GM23248 (cell line): ENCODE measurements around the gene SEMA4G. TPM values are rescaled to one million over a fixed set of nuclear protein-coding genes. Genes with fewer than 3 reads are reported as not detected.
A peak's percentile ranks its signal among the peaks of the same experiment; 100 is the strongest.

ENCODE experiments used
- DNase-seq: peaks from one replicate; pipeline ENCODE4 v3.0.0-alpha.2; 2015
- H2AFZ ChIP-seq: fragments of 200-600 bp; sonication (generic); 2 replicates; pipeline ENCODE4 v1.6.1; 2016; ENCODE audit warnings: antibody characterized with exemption
- H3F3A ChIP-seq: fragments of 200-600 bp; sonication (generic); 2 replicates; pipeline ENCODE4 v1.6.1; 2016; ENCODE audit warnings: mild to moderate bottlenecking, antibody characterized with exemption, mixed run types; ENCODE audit not compliant: insufficient read depth
- H3K27ac ChIP-seq: fragments of 200-600 bp; sonication (generic); 2 replicates; pipeline ENCODE4 v1.5.1; 2016; ENCODE audit warnings: mild to moderate bottlenecking
- H3K27me3 ChIP-seq: fragments of 200-600 bp; sonication (generic); replicated peaks from 2 replicates; pipeline ENCODE4 v1.6.1; 2016; ENCODE audit warnings: mild to moderate bottlenecking; ENCODE audit not compliant: insufficient read depth
- H3K36me3 ChIP-seq: fragments of 200-600 bp; sonication (generic); 2 replicates; pipeline ENCODE4 v1.6.1; 2016; ENCODE audit warnings: low read depth, mild to moderate bottlenecking
- H3K4me1 ChIP-seq: fragments of 200-600 bp; sonication (generic); 2 replicates; pipeline ENCODE4 v1.6.1; 2016; ENCODE audit warnings: mild to moderate bottlenecking; ENCODE audit not compliant: insufficient read depth
- H3K4me2 ChIP-seq: fragments of 200-600 bp; sonication (generic); one replicate; pipeline ENCODE4 v1.6.1; 2016; ENCODE audit warnings: mild to moderate bottlenecking; ENCODE audit not compliant: unreplicated experiment
- H3K4me3 ChIP-seq: fragments of 200-600 bp; sonication (generic); 2 replicates; pipeline ENCODE4 v1.5.1; 2016; ENCODE audit warnings: mild to moderate bottlenecking
- H3K79me2 ChIP-seq: fragments of 200-600 bp; sonication (generic); 2 replicates; pipeline ENCODE4 v1.6.1; 2016; ENCODE audit warnings: mild to moderate bottlenecking; ENCODE audit not compliant: insufficient read depth
- H3K9ac ChIP-seq: fragments of 200-600 bp; sonication (generic); 2 replicates; pipeline ENCODE4 v1.6.1; 2016; ENCODE audit warnings: mild to moderate bottlenecking
- H3K9me2 ChIP-seq: fragments of 200-600 bp; sonication (generic); 2 replicates; pipeline ENCODE4 v1.6.1; 2016; ENCODE audit warnings: mixed run types, mild to moderate bottlenecking, moderate library complexity; ENCODE audit not compliant: insufficient read depth
- H3K9me3 ChIP-seq: fragments of 200-600 bp; sonication (generic); one replicate; pipeline ENCODE4 v1.6.1; 2017; ENCODE audit warnings: low read depth
- H4K20me1 ChIP-seq: fragments of 200-600 bp; sonication (generic); 2 replicates; pipeline ENCODE4 v1.6.0; 2016; ENCODE audit not compliant: insufficient read depth
- EZH2 ChIP-seq: fragments of 200-600 bp; sonication (generic); IDR thresholded peaks from 2 replicates; pipeline ENCODE4 v1.6.1; 2018; ENCODE audit warnings: antibody characterized with exemption, mild to moderate bottlenecking; ENCODE audit not compliant: insufficient read depth, poor library complexity, severe bottlenecking
- EZH2phosphoT487 ChIP-seq: fragments of 200-600 bp; sonication (generic); IDR thresholded peaks from 2 replicates; pipeline ENCODE4 v1.6.1; 2018; ENCODE audit warnings: antibody characterized with exemption, moderate library complexity, mild to moderate bottlenecking, low read depth; ENCODE audit not compliant: insufficient read depth
- WGBS, 2 experiments: methylation state at CpG; one replicate each; pipeline ENCODE4 v1.1.6; 2015 to 2017; ENCODE audit warnings: low lambda C conversion rate in 2 of 2, low coverage in 1 of 2; ENCODE audit errors: missing lambda C conversion rate in 2 of 2; 5-methylcytosine and 5-hydroxymethylcytosine counted together
- in situ Hi-C: fragments of 300-500 bp; cut with MboI; formaldehyde crosslinking; loops from 2 replicates; pipeline ENCODE4 v1.15.0; 2020
- polyA plus RNA-seq: library from polyadenylated mRNA; unstranded; fragments of >200 nt; fragmentation: Nextera tagmentation; extraction: Ambion mirVana; gene quantifications from 2 replicates; pipeline ENCODE4 v1.2.1, GENCODE V29; 2016
- total RNA-seq: library from RNA; depleted of rRNA; stranded (reverse); fragments of >200 nt; shearing (Covaris generic); gene quantifications from 2 replicates; pipeline ENCODE4 v1.2.3, GENCODE V29; 2014

SEMA4G gene
- total and polyA plus RNA-seq, 2 experiments from 2014 or later: 0.11 to 1.1 TPM

- H3K4me3 ChIP-seq: no peak overlapping the region
- H4K20me1 ChIP-seq: no peaks in the 10 kb centered on the region
- 79 to 85% methylated on average over 10 to 13 of the region's 13 CpGs for WGBS, 2 experiments
- H3K4me1 ChIP-seq: peaks cover 15% of the 10 kb centered on the region; the same call in 1 of the 2 replicates
- DNase-seq: no peak
- in situ Hi-C loops: no loop called here
- H3K9me2 ChIP-seq: no peaks in the 10 kb centered on the region
- H2AFZ ChIP-seq: no peak overlapping the region
- no peak overlapping the region for H3K27ac ChIP-seq
- no peak overlapping the region for H3K4me2 ChIP-seq
- H3K9ac ChIP-seq: no peak overlapping the region
- no peaks in the 10 kb centered on the region for H3K36me3 ChIP-seq
- H3K27me3 ChIP-seq: no peaks in the 10 kb centered on the region
- H3K79me2 ChIP-seq: peaks cover 39% of the 10 kb centered on the region
- H3F3A ChIP-seq: no peaks in the 10 kb centered on the region
- H3K9me3 ChIP-seq: no peaks in the 10 kb centered on the region
- no peak for TF ChIP-seq EZH2
- no peak for TF ChIP-seq EZH2phosphoT487
Observed at GRCh38 chr10:100983868-100984671, 14.8 kb downstream of the SEMA4G start.

GRCh38 chr10:100984672-100985177 is 15.4 kb downstream of the SEMA4G start:
- 63 to 68% methylated on average over 2 of the region's 2 CpGs for whole genome bisulfite sequencing, 2 experiments
- Histone ChIP-seq H3K36me3 (no peaks in the 10 kb centered on the region), H3K4me1 (peaks cover 15% of the 10 kb centered on the region; the same call in 1 of the 2 replicates), H3K79me2 (peaks cover 46% of the 10 kb centered on the region), H4K20me1 (no peaks in the 10 kb centered on the region), H3K27ac (no peak overlapping the region), H3K9me2 (no peaks in the 10 kb centered on the region), H3F3A (no peaks in the 10 kb centered on the region), H3K4me3 (no peak overlapping the region), H3K27me3 (no peaks in the 10 kb centered on the region), H2AFZ (no peak overlapping the region), H3K9ac (no peak overlapping the region), H3K4me2 (no peak overlapping the region), H3K9me3 (no peaks in the 10 kb centered on the region)
- no peak for DNase-seq
- in situ Hi-C loops: no loop called here
- TF ChIP-seq EZH2: no peak
- TF ChIP-seq EZH2phosphoT487: no peak

- H3K36me3 ChIP-seq: peaks cover 4% of the 10 kb centered on the region; the same call in 1 of the 2 replicates
- in situ Hi-C loops: no loop called here
- no peaks in the 10 kb centered on the region for H3K9me3 ChIP-seq
- peaks cover 52% of the 10 kb centered on the region for H3K79me2 ChIP-seq
- H3F3A ChIP-seq: no peaks in the 10 kb centered on the region
- H3K27ac ChIP-seq: no peak overlapping the region
- H3K4me1 ChIP-seq: peaks cover 15% of the 10 kb centered on the region; the same call in 1 of the 2 replicates
- no peak overlapping the region for H3K4me2 ChIP-seq
- H3K4me3 ChIP-seq: no peak overlapping the region
- TF ChIP-seq EZH2phosphoT487: no peak
- no peak for TF ChIP-seq EZH2
- H2AFZ ChIP-seq: no peak overlapping the region
- DNase-seq: no peak
- 78 to 79% methylated on average over 5 of the region's 5 CpGs for WGBS, 2 experiments
- no peaks in the 10 kb centered on the region for H3K9me2 ChIP-seq
- H4K20me1 ChIP-seq: no peaks in the 10 kb centered on the region
- no peak overlapping the region for H3K9ac ChIP-seq
- no peaks in the 10 kb centered on the region for H3K27me3 ChIP-seq
Observed at GRCh38 chr10:100985336-100985735, 16.0 kb downstream of the SEMA4G start.

GRCh38 chr10:100986623-100986951 is 17.3 kb downstream of the SEMA4G start:
- WGBS, 2 experiments: 19 to 21% methylated on average over 17 of the region's 17 CpGs
- Histone ChIP-seq H3K36me3 (peaks cover 15% of the 10 kb centered on the region; the same call in 1 of the 2 replicates), H3K9me3 (no peaks in the 10 kb centered on the region), H3K9ac (peak overlapping the region; percentile 85), H3K4me2 (peak overlapping the region; percentile 87), H3K27me3 (no peaks in the 10 kb centered on the region), H3F3A (no peaks in the 10 kb centered on the region), H2AFZ (peak overlapping the region; percentile 99), H4K20me1 (no peaks in the 10 kb centered on the region), H3K27ac (no peak overlapping the region), H3K4me1 (peaks cover 15% of the 10 kb centered on the region; the same call in 1 of the 2 replicates), H3K79me2 (peaks cover 60% of the 10 kb centered on the region), H3K4me3 (peak overlapping the region; percentile 98), H3K9me2 (no peaks in the 10 kb centered on the region)
- DNase-seq: no peak
- in situ Hi-C loops: no loop called here
- TF ChIP-seq EZH2phosphoT487 (no peak), EZH2 (no peak)
